ENCODE measurements around the gene TNIK. TPM values are rescaled to one million over a fixed set of nuclear protein-coding genes. Genes with fewer than 3 reads are reported as not detected.

The TNIK gene
- total and polyA plus RNA-seq, 10 of the 15 experiments (the other 5 are each of a cell fraction or from before 2014, with no cell fraction given), result 13.9 to 74.3 (median 48.2) TPM

- ChIA-PET POLR2A (interaction anchor here (0.7 to 1.1 kb wide), 4 partner anchors 10 to 413 kb away, joined by 3 to 7 read pairs (median 3); no protein-coding TSS in a partner anchor), SMC1A (ENCODE audit: uncharacterized antibody, unreplicated experiment) (interaction anchor here (0.6 to 1.5 kb wide), 7 partner anchors 10 to 923 kb away, joined by 3 to 4 read pairs (median 3); no protein-coding TSS in a partner anchor), CTCF (interaction anchor here (0.6 to 2.3 kb wide), 6 partner anchors 9 to 478 kb away, joined by 3 to 7 read pairs (median 3); no protein-coding TSS in a partner anchor), RAD21 (ENCODE audit: unreplicated experiment) (interaction anchor here (0.6 to 1.3 kb wide), 2 partner anchors 453 to 1218 kb away, joined by 3 to 6 read pairs; no protein-coding TSS in a partner anchor)
- BruUV-seq (replicated peaks), result no TSS peak
- Histone ChIP-seq H3K4me3 (no peak overlapping the region), H3K27me3 (replicated peaks in 1 of 2; ENCODE audit: control insufficient read depth in 2 of 2, insufficient read depth in 2 of 2, low read length in 1 of 2) (no peaks in the 10 kb centered on the region), H3K4me2 (ENCODE audit: control insufficient read depth, insufficient read depth) (no peak overlapping the region), H2AFZ (ENCODE audit: control insufficient read depth, low read depth, low read length) (no peak overlapping the region), H3K36me3 (ENCODE audit: control insufficient read depth in 2 of 2, insufficient read depth in 2 of 2, low read length in 1 of 2) (peaks cover 5 to 24% of the 10 kb centered on the region in 2 experiments), H3K79me2 (ENCODE audit: control insufficient read depth, insufficient read depth, low read length) (no peaks in the 10 kb centered on the region), H4K20me1 (ENCODE audit: control insufficient read depth, insufficient read depth) (no peaks in the 10 kb centered on the region), H3K9me3 (replicated peaks; ENCODE audit: control insufficient read depth, insufficient read depth, low read length) (no peaks in the 10 kb centered on the region), H3K4me1 (ENCODE audit: control insufficient read depth, insufficient read depth, low read length) (no peaks in the 10 kb centered on the region), H3K9ac (ENCODE audit: control insufficient read depth, insufficient read depth, low read length) (no peak overlapping the region), H3K27ac (ENCODE audit: control insufficient read depth, insufficient read depth) (no peak overlapping the region)
- peak; percentile 65 for ATAC-seq
- in situ Hi-C loops (cut with MboI), result no loop called here
- no peak for FAIRE-seq
- intact Hi-C loops (cut with micrococcal nuclease; ENCODE audit: unreplicated experiment), result no loop called here
- DNase-seq (ENCODE audit: low read depth, low spot score), result no peak
- no peak for TF ChIP-seq MEF2B (IDR thresholded peaks at IDR 0.05; ENCODE audit: partially characterized antibody, poor library complexity, severe bottlenecking)
- TF ChIP-seq RUNX3 (IDR thresholded peaks at IDR 0.05; ENCODE audit: low read length), result no peak
- TF ChIP-seq RELB (IDR thresholded peaks at IDR 0.05; ENCODE audit: low read depth), result no peak
- no peak for TF ChIP-seq ZBTB11 (CRISPR knock-in tag; IDR thresholded peaks at IDR 0.05)
- TF ChIP-seq RCOR1 (conservative IDR thresholded peaks at IDR 0.05; ENCODE audit: low read depth, low read length), result no peak
- no peak for TF ChIP-seq ZNF24 (IDR thresholded peaks at IDR 0.05)
- no peak for TF ChIP-seq MEF2A (IDR thresholded peaks at IDR 0.05; ENCODE audit: insufficient read depth, low read depth, low read length)
- TF ChIP-seq RAD21 (IDR thresholded peaks at IDR 0.05; ENCODE audit: insufficient read depth, low read depth, low read length), result 0 out of 2 replicates have a peak, but pooled peaks have one; percentile 6
- no peak for TF ChIP-seq SRF (IDR thresholded peaks at IDR 0.05; ENCODE audit: low read depth in 2 of 2, low read length in 2 of 2)
- TF ChIP-seq ZNF207 (IDR thresholded peaks at IDR 0.05; ENCODE audit: borderline replicate concordance), result no peak
- TF ChIP-seq CTCF (IDR thresholded peaks at IDR 0.05 in 2 of 3, conservative IDR thresholded peaks at IDR 0.05 in 1 of 3; ENCODE audit: control insufficient read depth in 2 of 3, extremely low read depth in 1 of 3, insufficient read depth in 1 of 3, low read depth in 3 of 3, low read length in 3 of 3), result peak in 2 of 3 experiments; percentile 2 to 10; a peak in 1 of 6 replicates
- TF ChIP-seq E2F4 (IDR thresholded peaks at IDR 0.05; ENCODE audit: low read depth, low read length), result no peak
- TF ChIP-seq NR2C1 (IDR thresholded peaks at IDR 0.05), result no peak
- no peak for TF ChIP-seq POLR2AphosphoS2 (IDR thresholded peaks at IDR 0.05; ENCODE audit: low read depth, low read length)
- WGBS (ENCODE audit: insufficient coverage, insufficient replicate concordance, low lambda C conversion rate, missing lambda C conversion rate), result 98% methylated on average over 3 of the region's 3 CpGs
These were observed 346.5 kb downstream of the TNIK start for GRCh38 chr3:171113716-171114115.

Data from GM12878 (cell line).